IMR-90 (cell line): ENCODE data around the gene FRMPD3. TPM values are rescaled to one million over a fixed set of nuclear protein-coding genes. Genes with fewer than 3 reads are reported as not detected.

ENCODE experiments used
- ATAC-seq: fragments of 200-7000 bp; cut with Tn5 transposase; 2 replicates; pipeline ENCODE4 v1.9.1; 2020; ENCODE audit warnings: low read depth, mild to moderate bottlenecking, moderate library complexity
- BruUV-seq: library from RNA; stranded (reverse); fragments of 400-500 nt; replicated peaks from 2 replicates; lab custom pipeline; 2021; lab: Mats Ljungman, UMichigan
- CTCF ChIA-PET: fragments of 300-600 bp; formaldehyde crosslinking; extraction: SDS; loops from one replicate; lab custom pipeline; 2021; ENCODE audit warnings: antibody characterized with exemption; lab: Yijun Ruan, JAX
- POLR2A ChIA-PET: fragments of 300-600 bp; sonication (Branson Sonifier 250); formaldehyde crosslinking; loops from one replicate; lab custom pipeline; 2022; ENCODE audit warnings: antibody characterized with exemption; ENCODE audit not compliant: unreplicated experiment; lab: Charles Lee
- DNase-seq: peaks from one replicate; pipeline ENCODE4 v3.0.0; 2013
- H2AFZ ChIP-seq: replicated peaks from 2 replicates; pipeline ENCODE3; 2013; ENCODE audit warnings: low read length, mild to moderate bottlenecking; ENCODE audit not compliant: poor library complexity
- H2AK5ac ChIP-seq: 2 replicates; pipeline ENCODE4 v1.6.1; 2013; ENCODE audit warnings: low read depth, low read length, inconsistent platforms
- H2AK9ac ChIP-seq: replicated peaks from 2 replicates; pipeline ENCODE3; 2013; ENCODE audit warnings: mild to moderate bottlenecking, low read depth, low read length, moderate library complexity; ENCODE audit not compliant: poor library complexity
- H2BK120ac ChIP-seq: 2 replicates; pipeline ENCODE4 v1.6.1; 2013; ENCODE audit warnings: low read depth, low read length, inconsistent platforms
- H2BK15ac ChIP-seq: 3 replicates; pipeline ENCODE4 v1.6.1; 2013; ENCODE audit warnings: low read depth, low read length, inconsistent platforms
- H2BK20ac ChIP-seq: 2 replicates; pipeline ENCODE4 v1.6.1; 2013; ENCODE audit warnings: low read depth, mild to moderate bottlenecking, inconsistent platforms, low read length, moderate library complexity
- H2BK5ac ChIP-seq: 2 replicates; pipeline ENCODE4 v1.6.1; 2013; ENCODE audit warnings: mild to moderate bottlenecking, low read depth, low read length, inconsistent platforms; ENCODE audit not compliant: poor library complexity, severe bottlenecking
- H3K14ac ChIP-seq: replicated peaks from 2 replicates; pipeline ENCODE4 v1.6.1; 2013; ENCODE audit warnings: low read depth, low read length, inconsistent platforms
- H3K18ac ChIP-seq: 2 replicates; pipeline ENCODE4 v1.6.1; 2013; ENCODE audit warnings: low read depth, low read length, control low read depth
- H3K23ac ChIP-seq: 2 replicates; pipeline ENCODE4 v1.6.1; 2013; ENCODE audit warnings: low read depth, low read length, inconsistent platforms
- H3K27ac ChIP-seq: 2 replicates; pipeline ENCODE4 v1.5.1; 2013; ENCODE audit warnings: mild to moderate bottlenecking, control low read depth, low read length; ENCODE audit not compliant: insufficient read depth
- H3K27me3 ChIP-seq: 2 replicates; pipeline ENCODE4 v1.6.1; 2013; ENCODE audit warnings: low read length; ENCODE audit not compliant: control insufficient read depth, insufficient read depth
- H3K36me3 ChIP-seq: 2 replicates; pipeline ENCODE4 v1.6.1; 2013; ENCODE audit warnings: low read length, mixed read lengths; ENCODE audit not compliant: control insufficient read depth, insufficient read depth
- H3K4ac ChIP-seq: 2 replicates; pipeline ENCODE4 v1.6.1; 2013; ENCODE audit warnings: low read depth, low read length, inconsistent platforms
- H3K4me1 ChIP-seq: 2 replicates; pipeline ENCODE4 v1.6.1; 2013; ENCODE audit warnings: low read length, mixed read lengths; ENCODE audit not compliant: control insufficient read depth, insufficient read depth
- H3K4me2 ChIP-seq: 2 replicates; pipeline ENCODE4 v1.6.1; 2013; ENCODE audit warnings: low read depth, mild to moderate bottlenecking, control low read depth, low read length, moderate library complexity
- H3K4me3 ChIP-seq: 2 replicates; pipeline ENCODE4 v1.5.1; 2013; ENCODE audit warnings: low read depth, mild to moderate bottlenecking, control low read depth, low read length, moderate library complexity; ENCODE audit not compliant: insufficient read depth
- H3K56ac ChIP-seq: 2 replicates; pipeline ENCODE4 v1.6.1; 2013; ENCODE audit warnings: low read length, inconsistent platforms; ENCODE audit not compliant: insufficient read depth; ENCODE audit errors: extremely low read depth
- H3K79me1 ChIP-seq, 2 experiments: 2 replicates each; pipeline ENCODE4 v1.6.1; 2013; ENCODE audit warnings: low read length in 2 of 2, inconsistent platforms in 1 of 2, low read depth in 1 of 2
- H3K9ac ChIP-seq: 2 replicates; pipeline ENCODE4 v1.6.1; 2013; ENCODE audit warnings: low read depth, low read length, control low read depth
- H3K9me1 ChIP-seq: 2 replicates; pipeline ENCODE4 v1.6.1; 2013; ENCODE audit warnings: low read length, inconsistent platforms; ENCODE audit not compliant: insufficient read depth
- H3K9me3 ChIP-seq: 2 replicates; pipeline ENCODE4 v1.6.1; 2013; ENCODE audit warnings: low read length; ENCODE audit not compliant: control insufficient read depth, insufficient read depth
- H4K20me1 ChIP-seq: 2 replicates; pipeline ENCODE4 v1.6.1; 2013; ENCODE audit warnings: low read length, inconsistent platforms; ENCODE audit not compliant: insufficient read depth
- H4K5ac ChIP-seq: 2 replicates; pipeline ENCODE4 v1.6.1; 2013; ENCODE audit warnings: mild to moderate bottlenecking, low read depth, low read length, control low read depth
- H4K8ac ChIP-seq, 2 experiments: 2 replicates each; pipeline ENCODE4 v1.6.1; 2013; ENCODE audit warnings: low read depth in 2 of 2, low read length in 2 of 2, control low read depth in 1 of 2, inconsistent platforms in 1 of 2
- H4K91ac ChIP-seq: 2 replicates; pipeline ENCODE4 v1.6.1; 2013; ENCODE audit warnings: low read depth, low read length, inconsistent platforms; ENCODE audit not compliant: insufficient read depth
- BHLHE40 ChIP-seq: fragments of 150-350 bp; IDR thresholded peaks from 2 replicates; pipeline ENCODE4 v1.6.1; 2016; ENCODE audit warnings: mild to moderate bottlenecking, low read depth, low read length
- CEBPB ChIP-seq: IDR thresholded peaks from 2 replicates; pipeline ENCODE4 v1.6.1; 2012; ENCODE audit warnings: low read depth, low read length, improper control_type of control experiment
- CHD1 ChIP-seq: IDR thresholded peaks from 2 replicates; pipeline ENCODE4 v1.6.1; 2012; ENCODE audit warnings: low read depth, low read length, improper control_type of control experiment
- CTCF ChIP-seq: conservative IDR thresholded peaks from 2 replicates; pipeline ENCODE4 v1.5.1; 2012; ENCODE audit warnings: mild to moderate bottlenecking, low read depth, low read length, improper control_type of control experiment
- ELK1 ChIP-seq: fragments of 150-350 bp; IDR thresholded peaks from 2 replicates; pipeline ENCODE4 v1.6.1; 2016; ENCODE audit warnings: low read depth, mild to moderate bottlenecking, low read length, moderate library complexity, borderline replicate concordance
- FOS ChIP-seq: fragments of 150-350 bp; IDR thresholded peaks from 2 replicates; pipeline ENCODE4 v1.6.1; 2016; ENCODE audit warnings: low read depth, low read length
- MAFK ChIP-seq: IDR thresholded peaks from 2 replicates; pipeline ENCODE4 v1.6.1; 2012; ENCODE audit warnings: low read depth, low read length, improper control_type of control experiment
- MAZ ChIP-seq: IDR thresholded peaks from 2 replicates; pipeline ENCODE4 v1.6.1; 2012; ENCODE audit warnings: low read depth, mild to moderate bottlenecking, low read length, improper control_type of control experiment, moderate library complexity, borderline replicate concordance
- MXI1 ChIP-seq: IDR thresholded peaks from 2 replicates; pipeline ENCODE4 v1.6.1; 2012; ENCODE audit warnings: low read depth, mild to moderate bottlenecking, low read length, moderate library complexity, borderline replicate concordance
- NFE2L2 ChIP-seq: fragments of 150-350 bp; IDR thresholded peaks from 2 replicates; pipeline ENCODE4 v1.6.1; 2016; ENCODE audit warnings: low read depth, mild to moderate bottlenecking, low read length
- POLR2A ChIP-seq: IDR thresholded peaks from 2 replicates; pipeline ENCODE4 v1.6.1; 2012; ENCODE audit warnings: mild to moderate bottlenecking, low read depth, low read length
- RAD21 ChIP-seq: IDR thresholded peaks from 2 replicates; pipeline ENCODE4 v1.6.1; 2012; ENCODE audit warnings: low read length, improper control_type of control experiment
- RCOR1 ChIP-seq: IDR thresholded peaks from 2 replicates; pipeline ENCODE4 v1.6.1; 2012; ENCODE audit warnings: mild to moderate bottlenecking, low read length, improper control_type of control experiment; ENCODE audit not compliant: insufficient replicate concordance
- RFX5 ChIP-seq: IDR thresholded peaks from 2 replicates; pipeline ENCODE4 v1.8.0; 2012; ENCODE audit warnings: low read depth, mild to moderate bottlenecking, low read length, moderate library complexity
- SMC3 ChIP-seq: fragments of 150-350 bp; IDR thresholded peaks from 2 replicates; pipeline ENCODE4 v1.6.1; 2016; ENCODE audit warnings: low read depth, mild to moderate bottlenecking, antibody characterized with exemption, low read length, moderate library complexity
- USF2 ChIP-seq: fragments of 150-350 bp; IDR thresholded peaks from 2 replicates; pipeline ENCODE4 v1.6.1; 2017; ENCODE audit warnings: mild to moderate bottlenecking, antibody characterized with exemption, low read length, low read depth
- dilution Hi-C: fragments of 300-500 bp; cut with HindIII; formaldehyde crosslinking; loops from one replicate; pipeline ENCODE4 v1.14.3; 2018; ENCODE audit warnings: low sequenced_read_pairs; ENCODE audit not compliant: unreplicated experiment
- in situ Hi-C: fragments of 300-500 bp; cut with MboI; formaldehyde crosslinking; loops from 3 replicates; pipeline ENCODE4 v1.14.3; 2019; ENCODE audit warnings: low sequenced_read_pairs, inconsistent platforms, mixed read lengths
- intact Hi-C: fragments of 100-400 bp; cut with micrococcal nuclease; formaldehyde crosslinking; loops from 2 replicates; pipeline ENCODE4 v1.10.0; 2022
- polyA plus RNA-seq, 3 experiments: library from polyadenylated mRNA; depleted of rRNA; stranded (reverse); fragments of >200 nt; gene quantifications; 2 replicates each; pipeline ENCODE4 v1.2.3, GENCODE V29; 2012; ENCODE audit warnings: low replicate concordance in 1 of 3
- total RNA-seq: library from RNA; depleted of rRNA; stranded (reverse); fragments of >200 nt; gene quantifications from 2 replicates; pipeline ENCODE4 v1.2.3, GENCODE V29; 2012

The FRMPD3 gene
- total and polyA plus RNA-seq, 2 of the 4 experiments (the other 2 are of a cell fraction), result under 0.01 to 0.19 TPM

GRCh38 chrX:107454302-107454701 lies 4.8 kb downstream of the FRMPD3 start:
- no peak overlapping the region for H2BK120ac ChIP-seq
- H4K20me1 ChIP-seq, result no peaks in the 10 kb centered on the region
- H2AK5ac ChIP-seq, result no peak overlapping the region
- in situ Hi-C loops, result no loop called here
- no TSS peak for BruUV-seq
- no peak overlapping the region for H3K4me3 ChIP-seq
- H3K27me3 ChIP-seq, result peaks cover 45% of the 10 kb centered on the region
- dilution Hi-C loops, result no loop called here
- H3K18ac ChIP-seq, result no peak overlapping the region
- H4K8ac ChIP-seq, result no peak overlapping the region
- no peaks in the 10 kb centered on the region for H3K79me1 ChIP-seq
- no peak overlapping the region for H3K4ac ChIP-seq
- no peak overlapping the region for H2BK5ac ChIP-seq
- TF ChIP-seq FOS (no peak), RCOR1 (no peak), RAD21 (no peak), MAZ (no peak), MAFK (no peak), MXI1 (no peak), RFX5 (no peak), POLR2A (no peak), NFE2L2 (no peak), CTCF (no peak), ELK1 (no peak), CHD1 (no peak), CEBPB (no peak), USF2 (no peak), BHLHE40 (no peak), SMC3 (no peak)
- H3K14ac ChIP-seq, result no peak overlapping the region
- H2BK15ac ChIP-seq, result no peak overlapping the region
- H3K9me3 ChIP-seq, result no peaks in the 10 kb centered on the region; the same call in 1 of the 2 replicates
- no peak overlapping the region for H3K23ac ChIP-seq
- H2BK20ac ChIP-seq, result no peak overlapping the region
- no peak overlapping the region for H4K5ac ChIP-seq
- H3K9ac ChIP-seq, result no peak overlapping the region
- H3K9me1 ChIP-seq, result no peaks in the 10 kb centered on the region
- no peak overlapping the region for H3K27ac ChIP-seq
- CTCF ChIA-PET, result no interaction called here
- no peak overlapping the region for H4K91ac ChIP-seq
- ATAC-seq (no peak), DNase-seq (peak; percentile 2)
- no peak overlapping the region for H3K56ac ChIP-seq
- H3K36me3 ChIP-seq, result no peaks in the 10 kb centered on the region
- H2AFZ ChIP-seq, result no peak overlapping the region
- no peak overlapping the region for H2AK9ac ChIP-seq
- no peaks in the 10 kb centered on the region for H3K4me1 ChIP-seq
- POLR2A ChIA-PET, result no interaction called here
- no peak overlapping the region for H3K4me2 ChIP-seq
- intact Hi-C loops, result no loop called here
